Measurements from ENCODE around the gene CCSER1. TPM values are rescaled to one million over a fixed set of nuclear protein-coding genes. Genes with fewer than 3 reads are reported as not detected.

Gene CCSER1
- total RNA-seq, 3 donors from 2014 or later (not counting 1 experiment from before 2014, with no cell fraction given), result 0.87 to 1.1 (median 1.1) TPM

- no peak overlapping the region for H3K27ac Mint-ChIP-seq
- Histone ChIP-seq H3K4me1 (ENCODE audit: control insufficient read depth, insufficient read depth, low read length) (no peaks in the 10 kb centered on the region), H3K27ac (ENCODE audit: low read length) (no peak overlapping the region), H3K9me3 (ENCODE audit: control insufficient read depth, insufficient read depth, low read length) (no peaks in the 10 kb centered on the region), H3K4me3 (ENCODE audit: low read length) (no peak overlapping the region), H3K27me3 (ENCODE audit: control insufficient read depth, insufficient read depth, low read length) (no peaks in the 10 kb centered on the region), H3K36me3 (ENCODE audit: control insufficient read depth, insufficient read depth, low read length) (no peaks in the 10 kb centered on the region)
- no peak for ATAC-seq
- no peaks in the 10 kb centered on the region for H3K36me3 Mint-ChIP-seq
- no peak for TF ChIP-seq CTCF (IDR thresholded peaks at IDR 0.05)
- intact Hi-C loops (cut with micrococcal nuclease), result no loop called here
- peaks cover 4 to 9% of the 10 kb centered on the region in 2 donors for H3K9me3 Mint-ChIP-seq
- no peaks in the 10 kb centered on the region for H3K4me1 Mint-ChIP-seq
- H3K4me3 Mint-ChIP-seq, result no peak overlapping the region
- H3K27me3 Mint-ChIP-seq (ENCODE audit: low read depth in 2 of 2), result no peaks in the 10 kb centered on the region
- 59% methylated on average over 2 of the region's 2 CpGs for WGBS (ENCODE audit: insufficient coverage)
- DNase-seq, result no peak
These were observed 456.9 kb downstream of the CCSER1 start for GRCh38 chr4:90584051-90584450.

DNA sequence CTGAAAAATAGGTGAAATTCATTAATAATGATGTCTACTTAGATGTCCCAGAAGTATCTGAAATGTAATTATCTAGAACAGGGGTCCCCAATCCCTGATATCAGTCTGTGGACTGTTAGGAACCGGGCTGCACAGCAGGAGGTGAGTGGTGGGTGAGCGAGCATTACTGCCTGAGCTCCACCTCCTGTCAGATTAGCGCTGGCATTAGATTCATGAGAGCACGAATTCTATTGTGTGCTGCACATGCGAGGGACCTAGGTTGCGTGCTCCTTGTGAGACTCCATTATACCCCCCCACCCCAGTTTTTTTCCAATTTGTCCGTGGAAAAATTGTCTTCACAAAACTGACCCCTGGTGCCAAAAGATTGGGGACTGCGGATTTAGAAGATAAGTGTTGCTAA is 458.8 kb downstream of the CCSER1 start:
- no peaks in the 10 kb centered on the region for H3K27me3 Mint-ChIP-seq (ENCODE audit: low read depth in 2 of 2)
- Histone ChIP-seq H3K9me3 (ENCODE audit: control insufficient read depth, insufficient read depth, low read length) (peaks cover 5% of the 10 kb centered on the region), H3K27ac (ENCODE audit: low read length) (no peak overlapping the region), H3K4me3 (ENCODE audit: low read length) (no peak overlapping the region), H3K4me1 (ENCODE audit: control insufficient read depth, insufficient read depth, low read length) (no peaks in the 10 kb centered on the region), H3K36me3 (ENCODE audit: control insufficient read depth, insufficient read depth, low read length) (no peaks in the 10 kb centered on the region), H3K27me3 (ENCODE audit: control insufficient read depth, insufficient read depth, low read length) (no peaks in the 10 kb centered on the region)
- intact Hi-C loops (cut with micrococcal nuclease), result no loop called here
- TF ChIP-seq CTCF (IDR thresholded peaks at IDR 0.05), result no peak
- ATAC-seq, result no peak
- H3K4me1 Mint-ChIP-seq, result no peaks in the 10 kb centered on the region
- no peak overlapping the region for H3K4me3 Mint-ChIP-seq
- WGBS (ENCODE audit: insufficient coverage), result 96% methylated on average over 6 of the region's 8 CpGs
- no peak for DNase-seq
- H3K36me3 Mint-ChIP-seq, result no peaks in the 10 kb centered on the region
- H3K9me3 Mint-ChIP-seq, result peaks cover 6 to 12% of the 10 kb centered on the region in 2 donors
- H3K27ac Mint-ChIP-seq, result no peak overlapping the region

GRCh38 chr4:90586799-90587198 is 459.6 kb downstream of the CCSER1 start:
- H3K4me1 ChIP-seq (ENCODE audit: control insufficient read depth, insufficient read depth, low read length), result no peaks in the 10 kb centered on the region
- ATAC-seq, result no peak
- no peak for TF ChIP-seq CTCF (IDR thresholded peaks at IDR 0.05)
- no peaks in the 10 kb centered on the region for H3K27me3 ChIP-seq (ENCODE audit: control insufficient read depth, insufficient read depth, low read length)
- peaks cover 5% of the 10 kb centered on the region for H3K9me3 ChIP-seq (ENCODE audit: control insufficient read depth, insufficient read depth, low read length)
- Mint-ChIP-seq H3K27ac (no peak overlapping the region), H3K4me3 (no peak overlapping the region), H3K9me3 (peaks cover 11 to 18% of the 10 kb centered on the region in 2 donors), H3K4me1 (no peaks in the 10 kb centered on the region), H3K36me3 (no peaks in the 10 kb centered on the region), H3K27me3 (ENCODE audit: low read depth in 2 of 2) (no peaks in the 10 kb centered on the region)
- no peaks in the 10 kb centered on the region for H3K36me3 ChIP-seq (ENCODE audit: control insufficient read depth, insufficient read depth, low read length)
- DNase-seq, result no peak
- no peak overlapping the region for H3K4me3 ChIP-seq (ENCODE audit: low read length)
- WGBS (ENCODE audit: insufficient coverage), result 99% methylated on average over 6 of the region's 6 CpGs
- H3K27ac ChIP-seq (ENCODE audit: low read length), result no peak overlapping the region
- intact Hi-C loops (cut with micrococcal nuclease), result no loop called here

DNA sequence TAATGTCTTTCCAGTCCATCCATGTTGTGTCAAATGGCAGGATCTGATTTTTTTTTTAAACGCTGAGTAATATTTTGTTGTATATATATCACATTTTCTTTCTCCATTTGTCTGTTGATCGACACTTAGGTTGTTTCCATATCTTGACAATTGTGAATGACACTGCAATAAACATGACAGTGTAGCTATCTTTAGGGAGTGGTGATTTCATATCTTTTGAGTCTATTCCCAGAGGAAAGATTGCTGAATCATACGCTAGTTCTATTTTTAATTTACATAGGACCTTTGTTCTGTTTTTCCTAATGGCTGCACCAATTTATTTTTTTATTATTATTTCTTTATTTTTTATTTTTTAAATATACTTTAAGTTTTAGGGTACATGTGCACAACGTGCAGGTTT is 470.7 kb downstream of the CCSER1 start:
- no peak overlapping the region for H3K27ac Mint-ChIP-seq
- Histone ChIP-seq H3K36me3 (ENCODE audit: control insufficient read depth, insufficient read depth, low read length) (no peaks in the 10 kb centered on the region), H3K4me1 (ENCODE audit: control insufficient read depth, insufficient read depth, low read length) (no peaks in the 10 kb centered on the region), H3K27me3 (ENCODE audit: control insufficient read depth, insufficient read depth, low read length) (no peaks in the 10 kb centered on the region), H3K4me3 (ENCODE audit: low read length) (no peak overlapping the region), H3K9me3 (ENCODE audit: control insufficient read depth, insufficient read depth, low read length) (peaks cover 3% of the 10 kb centered on the region), H3K27ac (ENCODE audit: low read length) (no peak overlapping the region)
- no peak overlapping the region for H3K4me3 Mint-ChIP-seq
- no peaks in the 10 kb centered on the region for H3K27me3 Mint-ChIP-seq (ENCODE audit: low read depth in 2 of 2)
- no CpG with 5 or more reads among the region's 4 CpGs for WGBS (ENCODE audit: insufficient coverage)
- intact Hi-C loops (cut with micrococcal nuclease), result no loop called here
- no peak for ATAC-seq
- TF ChIP-seq CTCF (IDR thresholded peaks at IDR 0.05), result no peak
- no peaks in the 10 kb centered on the region for H3K36me3 Mint-ChIP-seq
- H3K9me3 Mint-ChIP-seq, result peaks cover 4 to 8% of the 10 kb centered on the region in 2 donors
- no peaks in the 10 kb centered on the region for H3K4me1 Mint-ChIP-seq
- no peak for DNase-seq
